HEK293T (cell line): ENCODE measurements around the gene ARMC3.

Experiments used
- ARNT ChIP-seq: fragments of 450-650 bp; IDR thresholded peaks from 2 replicates; pipeline ENCODE4 v1.6.1; 2017; ENCODE audit warnings: mild to moderate bottlenecking
- BHLHE40 ChIP-seq: fragments of 450-650 bp; IDR thresholded peaks from 2 replicates; pipeline ENCODE4 v1.6.1; 2016; ENCODE audit warnings: mild to moderate bottlenecking, moderate library complexity, borderline replicate concordance
- CTBP1 ChIP-seq: fragments of 450-650 bp; IDR thresholded peaks from 2 replicates; pipeline ENCODE4 v1.6.1; 2016; ENCODE audit warnings: borderline replicate concordance
- ELF4 ChIP-seq: fragments of 450-650 bp; IDR thresholded peaks from 2 replicates; pipeline ENCODE4 v1.6.1; 2017; ENCODE audit warnings: antibody characterized with exemption
- FOXA1 ChIP-seq: fragments of 450-650 bp; IDR thresholded peaks from 2 replicates; pipeline ENCODE4 v1.6.1; 2016; ENCODE audit warnings: mild to moderate bottlenecking
- FOXM1 ChIP-seq: fragments of 450-650 bp; IDR thresholded peaks from 2 replicates; pipeline ENCODE4 v1.6.1; 2017; ENCODE audit warnings: mild to moderate bottlenecking, borderline replicate concordance
- HDGF ChIP-seq: fragments of 450-650 bp; IDR thresholded peaks from 2 replicates; pipeline ENCODE4 v1.6.1; 2017; ENCODE audit warnings: antibody characterized with exemption, borderline replicate concordance
- NFRKB ChIP-seq: fragments of 450-650 bp; IDR thresholded peaks from 2 replicates; pipeline ENCODE4 v1.6.1; 2016; ENCODE audit warnings: mild to moderate bottlenecking, moderate library complexity
- SP1 ChIP-seq: fragments of 450-650 bp; IDR thresholded peaks from 2 replicates; pipeline ENCODE4 v1.6.1; 2017
- SUZ12 ChIP-seq: fragments of 450-650 bp; IDR thresholded peaks from 2 replicates; pipeline ENCODE4 v1.6.1; 2016; ENCODE audit warnings: mild to moderate bottlenecking
- TARDBP ChIP-seq: fragments of 450-650 bp; IDR thresholded peaks from 2 replicates; pipeline ENCODE4 v1.6.1; 2016
- ZNF384 ChIP-seq: fragments of 450-650 bp; IDR thresholded peaks from 2 replicates; pipeline ENCODE4 v1.6.1; 2016

DNA sequence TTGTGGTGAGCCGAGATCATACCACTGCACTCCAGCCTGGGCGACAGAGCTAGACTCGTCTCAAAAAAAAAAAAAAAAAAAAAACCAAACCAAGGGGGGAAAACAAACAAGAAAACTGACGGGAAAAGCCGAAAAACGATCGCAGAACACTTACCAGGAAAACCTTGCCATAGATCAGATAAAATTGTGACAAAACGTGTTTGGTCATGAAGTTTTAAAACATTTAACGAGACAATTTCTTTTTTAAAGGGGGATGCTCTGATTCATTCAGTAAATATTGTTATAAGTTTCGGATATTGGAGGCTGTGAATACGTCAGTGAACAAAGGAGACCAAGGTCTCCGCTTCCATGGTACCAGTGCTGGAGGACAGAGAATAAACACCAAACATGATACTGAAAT, 77.3 kb downstream of the ARMC3 start:
- TF ChIP-seq HDGF = no peak
- no peak for TF ChIP-seq FOXA1
- TF ChIP-seq NFRKB = no peak
- no peak for TF ChIP-seq SP1
- no peak for TF ChIP-seq ELF4
- TF ChIP-seq FOXM1 = no peak
- TF ChIP-seq ZNF384 = no peak
- no peak for TF ChIP-seq BHLHE40
- TF ChIP-seq CTBP1 = no peak
- TF ChIP-seq ARNT = no peak
- no peak for TF ChIP-seq SUZ12
- TF ChIP-seq TARDBP = no peak
